ENCODE measurements around the gene MRPL58. TPM values are rescaled to one million over a fixed set of nuclear protein-coding genes. Genes with fewer than 3 reads are reported as not detected.

MRPL58 gene
- total and polyA plus RNA-seq, 12 donors: 38.7 to 120 (median 58.9) TPM

DNA sequence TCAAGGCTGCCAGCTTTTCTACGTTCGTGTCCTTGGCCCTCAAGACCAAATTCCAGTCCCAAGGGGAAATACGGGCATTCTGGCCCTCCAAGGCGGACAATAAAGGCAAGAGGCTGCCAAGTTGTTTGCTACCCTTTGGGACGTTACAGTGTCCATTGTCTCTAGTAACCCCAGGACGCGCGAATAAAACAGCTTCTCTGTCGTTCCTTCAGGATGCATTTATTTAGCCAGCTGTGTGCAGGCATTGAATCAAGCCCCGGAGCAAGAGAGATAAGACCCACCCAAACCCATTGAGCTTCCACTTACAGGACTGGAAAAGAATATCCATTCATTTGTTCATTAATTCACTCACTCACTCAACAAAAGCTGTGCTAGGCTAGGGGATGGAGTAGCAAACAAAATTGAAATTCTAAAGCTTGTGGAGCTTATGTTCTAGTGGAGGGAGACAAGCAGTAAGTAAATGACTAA is 656 bp downstream of the MRPL58 start:
- 0 to 2% (median 0%) methylated on average over 2 to 10 of the region's 10 CpGs for WGBS, 4 donors
- peaks cover 0 to 20% of the 10 kb centered on the region in 2 donors for H3K4me1 ChIP-seq (replicated peaks in 1 of 2)
- H3K36me3 ChIP-seq (replicated peaks in 1 of 2): no peaks in the 10 kb centered on the region
- no peaks in the 10 kb centered on the region for H3K27me3 ChIP-seq
- intact Hi-C loops (cut with DNase I): no loop called here
- no peaks in the 10 kb centered on the region for H3K9me3 ChIP-seq (replicated peaks in 1 of 3)
- DNase-seq: no peak
- TF ChIP-seq, protein P1, sequence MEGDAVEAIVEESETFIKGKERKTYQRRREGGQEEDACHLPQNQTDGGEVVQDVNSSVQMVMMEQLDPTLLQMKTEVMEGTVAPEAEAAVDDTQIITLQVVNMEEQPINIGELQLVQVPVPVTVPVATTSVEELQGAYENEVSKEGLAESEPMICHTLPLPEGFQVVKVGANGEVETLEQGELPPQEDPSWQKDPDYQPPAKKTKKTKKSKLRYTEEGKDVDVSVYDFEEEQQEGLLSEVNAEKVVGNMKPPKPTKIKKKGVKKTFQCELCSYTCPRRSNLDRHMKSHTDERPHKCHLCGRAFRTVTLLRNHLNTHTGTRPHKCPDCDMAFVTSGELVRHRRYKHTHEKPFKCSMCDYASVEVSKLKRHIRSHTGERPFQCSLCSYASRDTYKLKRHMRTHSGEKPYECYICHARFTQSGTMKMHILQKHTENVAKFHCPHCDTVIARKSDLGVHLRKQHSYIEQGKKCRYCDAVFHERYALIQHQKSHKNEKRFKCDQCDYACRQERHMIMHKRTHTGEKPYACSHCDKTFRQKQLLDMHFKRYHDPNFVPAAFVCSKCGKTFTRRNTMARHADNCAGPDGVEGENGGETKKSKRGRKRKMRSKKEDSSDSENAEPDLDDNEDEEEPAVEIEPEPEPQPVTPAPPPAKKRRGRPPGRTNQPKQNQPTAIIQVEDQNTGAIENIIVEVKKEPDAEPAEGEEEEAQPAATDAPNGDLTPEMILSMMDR (IDR thresholded peaks at IDR 0.05): no peak
- TF ChIP-seq POLR2A (IDR thresholded peaks at IDR 0.05): no peak
- H3K27ac ChIP-seq: peak overlapping the region in 4 of 5 donors; percentile 33 to 83 (median 62)
- H3K4me3 ChIP-seq: peak overlapping the region; percentile 34 to 52 (median 50)

DNA sequence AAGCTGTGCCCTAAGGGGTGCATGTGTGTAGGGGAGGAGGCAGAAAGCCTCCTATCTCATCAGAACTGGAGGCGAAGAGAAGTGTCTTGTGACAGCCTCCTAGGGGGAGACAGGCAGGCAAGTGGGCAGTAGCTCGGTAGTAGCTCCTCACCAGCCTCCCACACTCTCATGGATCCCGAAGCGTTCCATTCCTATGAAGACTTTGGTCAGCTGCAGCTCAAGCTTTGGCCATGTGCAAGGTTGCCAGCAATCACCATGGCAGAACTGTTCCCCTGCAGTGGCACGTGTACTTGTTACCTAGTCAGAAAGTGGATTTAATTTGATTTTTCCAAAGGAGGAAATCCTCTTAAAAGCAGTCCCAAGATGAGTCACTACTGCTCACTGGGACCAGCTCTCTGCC is 6.7 kb downstream of the MRPL58 start:
- TF ChIP-seq POLR2A (IDR thresholded peaks at IDR 0.05): no peak
- TF ChIP-seq, protein P1 (IDR thresholded peaks at IDR 0.05): no peak

DNA sequence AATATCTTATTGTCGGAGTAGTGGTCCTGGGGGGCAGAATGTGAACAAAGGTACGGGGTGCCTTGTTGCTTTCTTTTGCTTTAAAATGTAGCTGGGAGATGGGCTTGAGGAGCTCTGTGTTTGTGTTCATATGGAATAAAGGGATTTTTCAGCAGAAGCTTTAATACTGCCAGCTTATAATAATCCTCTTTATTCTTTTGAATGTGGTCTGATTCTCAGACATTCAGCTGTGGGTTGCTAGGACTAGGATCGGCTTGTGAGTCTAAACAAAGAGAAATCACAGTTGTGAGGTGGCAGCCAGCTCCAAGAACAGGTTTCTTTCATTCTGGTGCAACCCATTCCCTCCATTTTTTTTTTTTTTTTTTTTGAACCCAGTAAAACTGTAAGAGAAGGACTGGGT is 7.2 kb downstream of the MRPL58 start:
- H3K36me3 ChIP-seq (replicated peaks in 1 of 2): peaks cover 0 to 28% of the 10 kb centered on the region in 2 donors
- intact Hi-C loops (cut with DNase I): no loop called here

More for the DNA sequence above, 6.7 kb downstream of the MRPL58 start:
- Histone ChIP-seq H3K9me3 (replicated peaks in 1 of 3) (no peaks in the 10 kb centered on the region), H3K4me1 (replicated peaks in 1 of 2) (no peaks in the 10 kb centered on the region), H3K4me3 (no peak overlapping the region), H3K27me3 (no peaks in the 10 kb centered on the region), H3K27ac (no peak overlapping the region), H3K36me3 (replicated peaks in 1 of 2) (peaks cover 0 to 28% of the 10 kb centered on the region in 2 donors)
- 93 to 95% (median 94%) methylated on average over 4 to 5 of the region's 5 CpGs for WGBS, 4 donors
- intact Hi-C loops (cut with DNase I): no loop called here
- DNase-seq: no peak

DNA sequence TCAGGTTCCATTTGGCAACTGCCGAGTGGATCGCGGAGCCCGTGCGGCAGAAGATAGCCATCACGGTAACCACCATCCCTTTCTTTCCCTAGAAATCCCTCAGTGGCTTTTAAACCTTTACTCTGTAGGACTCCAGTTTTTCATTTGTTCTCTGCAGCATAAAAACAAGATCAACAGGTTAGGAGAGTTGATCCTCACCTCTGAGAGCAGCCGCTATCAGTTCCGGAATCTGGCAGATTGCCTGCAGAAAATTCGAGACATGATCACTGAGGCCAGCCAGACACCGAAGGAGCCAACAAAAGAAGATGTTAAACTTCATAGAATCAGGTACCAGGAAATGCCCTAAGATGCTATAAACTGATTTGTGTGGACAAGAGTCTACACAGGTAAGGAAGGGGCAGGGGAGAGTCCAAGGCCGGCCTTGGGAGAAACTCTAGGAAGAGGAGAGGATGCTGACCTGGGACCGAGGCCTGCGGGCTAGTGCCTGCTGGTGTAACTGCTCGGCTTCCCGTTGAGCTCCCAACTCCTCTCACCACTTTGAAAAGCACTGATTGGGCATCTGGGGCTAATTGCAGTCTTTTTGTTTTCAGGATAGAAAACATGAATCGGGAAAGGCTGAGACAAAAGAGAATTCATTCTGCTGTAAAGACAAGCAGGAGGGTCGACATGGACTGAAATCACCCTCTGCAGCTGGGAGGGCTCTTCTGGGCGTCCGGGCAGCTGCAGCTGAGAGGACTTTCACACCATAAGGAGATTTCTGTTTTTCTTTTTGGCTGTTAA is 8.1 kb downstream of the MRPL58 start:
- H3K27ac ChIP-seq: no peak overlapping the region
- peaks cover 0 to 28% of the 10 kb centered on the region in 2 donors for H3K36me3 ChIP-seq (replicated peaks in 1 of 2)
- no peak overlapping the region for H3K4me3 ChIP-seq
- no peaks in the 10 kb centered on the region for H3K27me3 ChIP-seq
- H3K9me3 ChIP-seq (replicated peaks in 1 of 3): no peaks in the 10 kb centered on the region
- intact Hi-C loops (cut with DNase I): no loop called here
- WGBS, 4 donors: 90 to 93% (median 91%) methylated on average over 19 of the region's 19 CpGs
- TF ChIP-seq POLR2A (IDR thresholded peaks at IDR 0.05): no peak
- TF ChIP-seq, protein P1 (IDR thresholded peaks at IDR 0.05): no peak
- no peaks in the 10 kb centered on the region for H3K4me1 ChIP-seq (replicated peaks in 1 of 2)
- no peak for DNase-seq

More for the DNA sequence above, 7.2 kb downstream of the MRPL58 start:
- H3K4me1 ChIP-seq (replicated peaks in 1 of 2): no peaks in the 10 kb centered on the region
- no peak for TF ChIP-seq POLR2A (IDR thresholded peaks at IDR 0.05)
- DNase-seq: no peak
- WGBS, 4 donors: 90 to 97% (median 94%) methylated on average over 3 of the region's 3 CpGs
- no peaks in the 10 kb centered on the region for H3K27me3 ChIP-seq
- no peaks in the 10 kb centered on the region for H3K9me3 ChIP-seq (replicated peaks in 1 of 3)
- H3K27ac ChIP-seq: no peak overlapping the region
- no peak overlapping the region for H3K4me3 ChIP-seq
